Keratinocyte (primary cell): ENCODE results near the gene ATF7. TPM values are rescaled to one million over a fixed set of nuclear protein-coding genes. Genes with fewer than 3 reads are reported as not detected.

Experiments used
- DNase-seq: peaks from one replicate; pipeline ENCODE4 v3.0.0-alpha.2; 2011; ENCODE audit warnings: low read depth, missing footprints, low spot score
- FAIRE-seq: peaks from 2 replicates; lab custom pipeline; 2011; peaks lifted over from hg19 to GRCh38; lab: Jason Lieb, UNC
- H2AFZ ChIP-seq: 2 replicates; pipeline ENCODE4 v1.6.0; 2012; ENCODE audit warnings: low read length, control low read depth, inconsistent platforms; ENCODE audit not compliant: control insufficient read depth
- H3K27ac ChIP-seq: 2 replicates; pipeline ENCODE4 v1.5.1; 2011; ENCODE audit warnings: low read length; ENCODE audit not compliant: control insufficient read depth, insufficient read depth
- H3K27me3 ChIP-seq: 3 replicates; pipeline ENCODE4 v1.6.0; 2011; ENCODE audit warnings: low read length; ENCODE audit not compliant: control insufficient read depth, insufficient read depth; ENCODE audit errors: extremely low read depth
- H3K36me3 ChIP-seq, 2 experiments: 2 replicates in 1 of 2; 3 replicates in 1 of 2; pipeline ENCODE4 v1.5.1; 2011; ENCODE audit warnings: low read length in 2 of 2, mild to moderate bottlenecking in 1 of 2; ENCODE audit not compliant: control insufficient read depth in 2 of 2, insufficient read depth in 2 of 2; ENCODE audit errors: extremely low read depth in 1 of 2
- H3K4me1 ChIP-seq: 3 replicates; pipeline ENCODE4 v1.5.1; 2011; ENCODE audit warnings: low read length; ENCODE audit not compliant: control insufficient read depth, insufficient read depth; ENCODE audit errors: extremely low read depth
- H3K4me2 ChIP-seq: 3 replicates; pipeline ENCODE4 v1.6.0; 2011; ENCODE audit warnings: low read depth, low read length; ENCODE audit not compliant: control insufficient read depth, insufficient read depth; ENCODE audit errors: extremely low read depth
- H3K4me3 ChIP-seq, 3 experiments: fragments of 200-600 bp in 1 of 3; sonication (generic) in 1 of 3; 2 replicates in 2 of 3; 3 replicates in 1 of 3; pipeline ENCODE4 v1.5.1; 2011 to 2016; ENCODE audit warnings: low read length in 3 of 3, mild to moderate bottlenecking in 3 of 3, control low read depth in 2 of 3, inconsistent platforms in 1 of 3, low read depth in 1 of 3, mixed read lengths in 1 of 3, mixed run types in 1 of 3, moderate library complexity in 1 of 3; ENCODE audit not compliant: control insufficient read depth in 2 of 3, insufficient read depth in 2 of 3; ENCODE audit errors: extremely low read depth in 1 of 3
- H3K79me2 ChIP-seq: 2 replicates; pipeline ENCODE4 v1.6.0; 2012; ENCODE audit warnings: low read length; ENCODE audit not compliant: control insufficient read depth, insufficient read depth
- H3K9ac ChIP-seq: 3 replicates; pipeline ENCODE4 v1.6.0; 2011; ENCODE audit warnings: low read length; ENCODE audit not compliant: control insufficient read depth, insufficient read depth; ENCODE audit errors: extremely low read depth
- H3K9me1 ChIP-seq: 3 replicates; pipeline ENCODE4 v1.6.0; 2011; ENCODE audit warnings: low read length; ENCODE audit not compliant: control insufficient read depth, insufficient read depth; ENCODE audit errors: extremely low read depth
- H3K9me3 ChIP-seq: 2 replicates; pipeline ENCODE4 v1.5.1; 2012; ENCODE audit warnings: low read depth, low read length; ENCODE audit not compliant: control insufficient read depth
- H4K20me1 ChIP-seq: 3 replicates; pipeline ENCODE4 v1.6.0; 2011; ENCODE audit warnings: low read length; ENCODE audit not compliant: control insufficient read depth, insufficient read depth; ENCODE audit errors: extremely low read depth
- CTCF ChIP-seq, 3 experiments: IDR thresholded peaks in 1 of 3; conservative IDR thresholded peaks in 1 of 3; optimal IDR thresholded peaks in 1 of 3; 2 replicates in 2 of 3; 3 replicates in 1 of 3; pipeline versions ENCODE3 to v1.5.1; 2011; ENCODE audit warnings: low read length in 3 of 3, mild to moderate bottlenecking in 3 of 3, moderate library complexity in 2 of 3, control low read depth in 1 of 3, inconsistent platforms in 1 of 3; ENCODE audit not compliant: insufficient read depth in 2 of 3; ENCODE audit errors: extremely low read depth in 1 of 3
- EZH2 ChIP-seq: IDR thresholded peaks from one replicate; pipeline ENCODE4 v1.6.1; 2012; ENCODE audit warnings: inconsistent platforms, mild to moderate bottlenecking, low read length, moderate library complexity
- dilution Hi-C: fragments of 300-500 bp; cut with MboI; formaldehyde crosslinking; loops from one replicate; pipeline ENCODE4 v1.7.0; 2020; ENCODE audit warnings: low sequenced_read_pairs; ENCODE audit not compliant: extremely low pct_ligation_motif_present
- polyA plus RNA-seq, 5 experiments: library from polyadenylated mRNA; depleted of rRNA in 3 of 5; stranded (reverse) in 3 of 5; stranded (forward) in 1 of 5; unstranded in 1 of 5; fragments of >200 nt; gene quantifications; 1 replicate in 1 of 5; 2 replicates in 3 of 5; 3 replicates in 1 of 5; pipeline versions ENCODE4 v1.2.1 to v1.2.3, GENCODE V29; 2011 to 2012; ENCODE audit warnings: missing spikeins in 2 of 5, low read depth in 1 of 5, low replicate concordance in 1 of 5

Gene ATF7
- polyA plus RNA-seq, 1 donor (not counting 4 experiments of a cell fraction or from before 2014, with no cell fraction given) = 16.3 TPM

GRCh38 chr12:53578783-53579182, 47.4 kb downstream of the ATF7 start:
- Histone ChIP-seq H3K4me1 (peaks cover 13% of the 10 kb centered on the region), H3K9me1 (peaks cover 2% of the 10 kb centered on the region), H3K4me3 (no peak overlapping the region), H3K4me2 (no peak overlapping the region), H4K20me1 (no peaks in the 10 kb centered on the region), H2AFZ (no peak overlapping the region), H3K9me3 (no peaks in the 10 kb centered on the region), H3K36me3 (peaks cover 0 to 1% of the 10 kb centered on the region in 2 experiments), H3K9ac (no peak overlapping the region), H3K27me3 (no peaks in the 10 kb centered on the region), H3K79me2 (peaks cover 2% of the 10 kb centered on the region), H3K27ac (no peak overlapping the region)
- FAIRE-seq = no peak
- dilution Hi-C loops = no loop called here
- no peak for DNase-seq
- no peak for TF ChIP-seq CTCF (optimal IDR thresholded peaks at IDR 0.05 in 1 of 3, IDR thresholded peaks at IDR 0.05 in 1 of 3, conservative IDR thresholded peaks at IDR 0.05 in 1 of 3; ENCODE audit: extremely low read depth in 1 of 3, insufficient read depth in 2 of 3, low read length in 3 of 3)
- no peak for TF ChIP-seq EZH2

GRCh38 chr12:53577941-53578352, 48.2 kb downstream of the ATF7 start:
- no peaks in the 10 kb centered on the region for H3K9me3 ChIP-seq
- dilution Hi-C loops = no loop called here
- no peak overlapping the region for H2AFZ ChIP-seq
- no peak overlapping the region for H3K4me2 ChIP-seq
- H3K27me3 ChIP-seq = no peaks in the 10 kb centered on the region
- H3K36me3 ChIP-seq = peaks cover 0 to 1% of the 10 kb centered on the region in 2 experiments
- H3K9me1 ChIP-seq = peaks cover 2% of the 10 kb centered on the region
- H3K27ac ChIP-seq = no peak overlapping the region
- no peak overlapping the region for H3K9ac ChIP-seq
- TF ChIP-seq EZH2 (no peak), CTCF (optimal IDR thresholded peaks at IDR 0.05 in 1 of 3, IDR thresholded peaks at IDR 0.05 in 1 of 3, conservative IDR thresholded peaks at IDR 0.05 in 1 of 3; ENCODE audit: extremely low read depth in 1 of 3, insufficient read depth in 2 of 3, low read length in 3 of 3) (no peak)
- no peak overlapping the region for H3K4me3 ChIP-seq
- H3K79me2 ChIP-seq = peaks cover 4% of the 10 kb centered on the region
- FAIRE-seq (no peak), DNase-seq (no peak)
- no peaks in the 10 kb centered on the region for H4K20me1 ChIP-seq
- H3K4me1 ChIP-seq = peaks cover 13% of the 10 kb centered on the region
